Stimulated activated CD8-positive, alpha-beta memory T cell treated with anti-CD3 and anti-CD28 coated beads, Interleukin-15, amount 100 ng/mL, for 48 hours (primary cell): Measurements from ENCODE around the gene TTC28.
"Not testable (repeated sequence)": the region's sequence is repeated elsewhere in the genome, so short reads cannot be mapped to it uniquely, and the experiment has no call there.

ENCODE experiments used
- DNase-seq, 2 donors: peaks; one replicate each; pipeline ENCODE4 v3.0.0-alpha.2; 2020; ENCODE audit warnings: low read depth in 2 of 2

TTC28 gene

GRCh38 chr22:28231441-28231840 lies 448.2 kb downstream of the TTC28 start:
- no peak for DNase-seq

- no peak for DNase-seq
Observed at GRCh38 chr22:28230671-28231070, 449.0 kb downstream of the TTC28 start.

DNA sequence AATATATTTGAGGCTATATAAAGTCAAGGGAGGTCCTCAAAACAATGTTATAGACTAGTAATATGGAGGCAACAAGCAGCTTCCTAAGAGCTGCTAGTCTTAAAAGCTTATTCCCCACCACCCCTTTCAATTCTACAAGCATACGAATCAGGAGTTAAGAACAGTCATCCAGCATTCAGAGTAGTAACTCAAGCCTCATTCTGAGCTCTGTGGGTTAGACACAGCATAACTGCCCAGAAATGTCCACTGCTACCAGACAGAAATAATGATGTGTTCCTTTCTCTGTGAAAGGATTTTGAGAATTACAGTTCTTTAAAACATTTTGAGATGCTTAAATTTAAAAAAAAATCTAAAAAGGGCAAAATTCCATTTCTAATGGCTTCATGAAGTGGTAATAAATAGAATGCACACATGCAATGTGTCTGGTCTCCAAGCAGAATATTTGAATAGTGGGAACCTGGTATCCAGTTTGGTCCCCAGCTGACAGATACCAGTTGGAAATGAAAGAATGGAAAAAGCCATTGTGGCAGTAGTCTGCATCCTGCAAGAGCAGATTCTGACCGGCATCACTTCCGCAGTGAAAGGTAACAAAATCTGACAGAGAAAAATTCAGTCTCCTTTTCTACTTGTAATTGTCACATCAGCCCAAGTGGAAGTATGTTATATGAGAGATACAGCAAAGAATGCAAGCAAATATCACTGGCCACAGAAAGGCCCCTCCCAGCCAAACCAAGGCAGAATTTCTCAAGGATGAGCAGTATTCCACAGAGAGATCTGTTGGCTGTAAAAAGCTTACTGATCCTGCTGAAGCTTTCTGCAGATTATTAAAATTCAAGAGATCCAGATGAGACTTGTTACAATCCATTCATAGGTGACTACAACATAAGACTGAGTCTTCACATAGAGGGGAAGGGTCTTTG lies 449.8 kb downstream of the TTC28 start:
- no peak for DNase-seq

GRCh38 chr22:28223826-28224225 lies 455.8 kb downstream of the TTC28 start:
- no peak for DNase-seq

DNA sequence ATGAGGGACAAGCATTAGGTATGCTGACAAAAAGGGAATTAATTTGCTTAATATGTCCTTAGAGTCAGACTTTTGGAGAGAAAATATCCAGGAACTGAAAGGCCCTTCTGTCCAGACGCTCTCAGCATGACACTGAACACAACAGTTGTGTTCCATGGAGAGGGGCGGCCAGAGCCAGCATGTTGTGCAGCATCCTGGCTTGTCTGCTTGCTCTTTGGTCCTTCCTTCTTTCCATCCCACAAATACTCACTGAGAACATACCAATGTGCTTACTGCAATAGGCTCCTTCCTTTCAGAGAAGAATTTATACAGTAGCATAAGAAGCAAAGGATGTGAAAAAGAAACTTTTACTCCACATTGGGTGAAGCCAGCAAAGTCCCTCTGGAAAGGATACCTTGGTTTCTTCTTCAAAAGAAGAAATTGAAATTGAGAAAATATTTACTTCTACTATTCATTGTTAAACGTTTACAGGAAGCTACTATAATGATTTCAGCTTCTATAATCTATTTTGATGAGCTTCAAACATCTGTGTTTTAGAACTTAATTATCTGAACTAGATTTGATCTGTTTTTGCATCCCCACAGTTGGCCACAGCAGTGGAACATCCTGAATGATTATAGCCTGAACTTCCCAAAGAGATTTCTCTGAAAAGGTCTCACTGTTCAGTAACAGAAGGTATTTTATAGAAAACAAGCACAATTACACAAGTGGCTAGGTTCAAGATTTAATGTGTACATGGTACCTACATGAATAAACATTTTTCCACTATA lies 456.5 kb downstream of the TTC28 start:
- DNase-seq = no peak

GRCh38 chr22:28222571-28222970 lies 457.1 kb downstream of the TTC28 start:
- no peak for DNase-seq

DNA sequence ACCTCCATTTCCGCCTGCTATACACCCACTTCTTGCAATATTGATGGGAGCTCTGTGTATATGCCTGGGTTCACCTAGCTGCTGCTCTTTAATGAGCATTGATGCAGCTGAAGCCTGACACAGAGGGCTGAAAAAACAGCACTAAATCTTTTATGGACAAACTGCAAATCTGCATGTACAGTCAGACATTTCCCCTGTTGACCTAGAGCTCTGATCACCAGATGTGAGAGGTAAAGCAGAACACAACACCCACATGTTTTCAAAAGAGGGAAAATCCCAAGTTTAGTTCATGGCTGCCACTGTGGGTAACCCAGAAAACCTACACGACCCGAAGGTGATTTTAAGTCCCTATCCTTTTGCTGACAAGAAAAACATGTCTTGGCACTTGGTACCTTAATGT lies 457.6 kb downstream of the TTC28 start:
- DNase-seq = no peak

DNA sequence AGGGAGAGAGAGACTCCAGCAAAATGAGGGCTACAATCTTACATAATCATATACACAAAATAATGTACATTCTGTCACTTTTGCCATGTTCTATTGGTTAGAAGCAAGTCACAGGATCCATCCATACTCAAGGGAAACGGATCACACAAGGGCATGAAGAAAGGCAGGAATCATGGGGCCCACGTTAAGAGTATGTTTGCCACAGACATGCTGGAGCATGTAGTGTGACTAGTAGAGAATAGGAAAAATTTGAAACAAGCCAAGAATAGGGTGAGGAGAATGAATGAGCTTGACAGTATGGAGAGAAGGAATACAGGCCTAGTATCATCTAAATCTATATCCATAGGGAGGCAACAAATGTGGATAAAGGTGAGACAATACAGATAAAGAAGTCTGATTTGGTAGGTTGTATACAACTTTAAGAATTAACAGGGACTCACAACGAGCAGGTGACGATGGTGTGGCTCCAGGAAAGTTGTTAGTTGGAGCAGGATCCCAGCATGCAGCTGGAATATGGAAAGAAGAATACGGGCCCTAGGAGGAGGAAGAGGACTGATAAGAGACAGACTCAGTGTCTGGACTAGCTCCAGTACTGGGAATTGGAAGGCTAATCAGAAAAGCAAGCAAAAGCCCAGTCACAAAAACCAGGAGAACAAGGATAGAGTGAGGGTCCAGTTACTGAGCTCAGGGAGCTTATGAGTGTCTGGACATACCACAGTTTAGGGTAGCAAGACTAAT lies 458.8 kb downstream of the TTC28 start:
- DNase-seq = no peak

DNA sequence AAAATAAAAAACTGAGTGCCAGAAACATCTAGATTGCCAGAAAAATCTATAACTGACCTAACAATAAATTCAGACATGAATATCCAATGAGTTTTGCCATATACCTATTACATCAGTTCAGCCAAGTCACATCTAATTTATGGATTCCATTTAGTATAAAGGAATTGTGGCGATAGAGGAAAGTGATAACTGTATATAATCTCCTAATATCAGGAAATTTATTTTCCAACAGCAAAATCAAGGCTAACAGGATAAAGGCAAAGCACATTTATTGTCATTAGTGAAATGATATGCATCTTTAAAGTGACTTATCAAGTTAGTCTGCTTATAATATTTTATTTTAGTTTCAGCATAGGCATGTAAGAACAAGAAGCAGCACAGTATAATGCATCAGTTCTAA lies 462.4 kb downstream of the TTC28 start:
- DNase-seq = no peak

- not testable (repeated sequence) for DNase-seq
Observed at GRCh38 chr22:28214750-28215149, 464.9 kb downstream of the TTC28 start.

GRCh38 chr22:28209457-28209856 lies 470.2 kb downstream of the TTC28 start:
- DNase-seq = not testable (repeated sequence)

DNA sequence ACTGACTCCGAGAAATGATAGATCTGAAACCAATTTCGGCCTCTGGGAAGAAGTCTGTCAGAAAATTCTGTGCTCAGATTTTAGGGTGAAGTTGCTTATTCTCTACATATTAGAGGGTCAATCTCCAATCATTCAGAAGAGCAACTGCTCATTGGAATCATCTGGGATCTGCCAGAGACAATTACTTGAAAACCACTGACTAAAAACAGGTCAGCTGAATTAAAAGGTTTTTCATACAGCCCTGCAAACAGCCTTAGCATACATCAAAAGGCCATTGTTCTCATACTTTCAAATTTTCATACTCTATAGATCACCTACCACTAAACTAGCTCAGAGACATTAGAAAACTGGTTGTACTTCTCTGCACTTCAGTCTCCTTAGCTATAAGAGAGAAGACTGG lies 470.9 kb downstream of the TTC28 start:
- DNase-seq = no peak

GRCh38 chr22:28208036-28208435 lies 471.6 kb downstream of the TTC28 start:
- DNase-seq = no peak

DNA sequence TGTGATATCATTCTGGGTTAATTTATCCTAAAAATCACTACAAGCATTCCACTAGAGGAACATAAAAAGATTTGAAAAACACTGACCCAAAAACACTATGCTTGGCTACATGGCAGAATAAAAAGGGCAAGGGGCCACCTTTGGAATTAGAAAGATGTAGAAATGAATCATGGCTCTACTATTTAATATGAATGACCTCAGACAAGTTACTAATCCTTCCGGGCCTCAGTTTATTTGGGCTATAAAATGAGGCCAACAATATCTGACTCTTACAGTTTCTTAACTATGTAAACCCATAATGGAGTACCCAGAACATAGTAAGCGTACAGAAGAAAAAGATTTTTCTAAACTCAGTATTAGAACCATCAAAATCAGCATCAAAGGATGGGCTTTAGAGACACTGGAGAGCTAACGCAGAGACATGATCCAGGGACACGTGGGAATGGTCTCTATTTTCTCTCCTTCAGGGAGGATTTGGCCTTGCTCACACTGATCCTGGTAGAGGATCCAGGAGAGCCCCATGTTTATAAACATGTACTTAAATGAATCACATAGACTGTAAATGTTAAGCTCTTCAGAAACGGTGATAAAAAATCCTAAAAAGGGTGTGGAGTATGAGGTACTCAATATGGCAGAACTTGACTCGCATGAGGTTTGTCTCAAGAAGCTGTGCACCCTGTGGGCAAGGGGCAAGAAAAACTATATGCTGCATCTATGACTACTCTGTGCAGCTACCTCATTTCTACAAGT lies 472.2 kb downstream of the TTC28 start:
- DNase-seq = no peak

GRCh38 chr22:28205926-28206325 lies 473.7 kb downstream of the TTC28 start:
- DNase-seq = no peak

GRCh38 chr22:28204382-28204781 lies 475.3 kb downstream of the TTC28 start:
- DNase-seq = no peak

DNA sequence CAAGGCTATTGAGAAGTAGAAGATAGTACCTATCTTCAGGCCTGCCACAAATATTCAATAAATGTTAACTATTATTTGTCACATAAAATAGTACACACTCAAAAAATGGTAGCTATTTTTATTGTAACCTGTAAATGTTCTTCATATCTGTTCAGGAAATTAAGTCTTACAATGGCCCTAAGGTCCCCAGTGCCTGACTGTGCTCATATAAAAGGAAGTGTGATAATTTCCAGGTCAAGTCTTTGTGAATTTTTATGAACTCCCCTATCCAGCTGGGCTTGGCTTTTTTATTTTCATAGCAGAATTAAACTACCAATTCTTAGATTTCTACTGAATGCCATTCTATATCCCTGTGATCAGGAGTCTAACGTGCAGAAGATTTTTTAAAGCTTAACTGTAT lies 476.4 kb downstream of the TTC28 start:
- DNase-seq = no peak

DNA sequence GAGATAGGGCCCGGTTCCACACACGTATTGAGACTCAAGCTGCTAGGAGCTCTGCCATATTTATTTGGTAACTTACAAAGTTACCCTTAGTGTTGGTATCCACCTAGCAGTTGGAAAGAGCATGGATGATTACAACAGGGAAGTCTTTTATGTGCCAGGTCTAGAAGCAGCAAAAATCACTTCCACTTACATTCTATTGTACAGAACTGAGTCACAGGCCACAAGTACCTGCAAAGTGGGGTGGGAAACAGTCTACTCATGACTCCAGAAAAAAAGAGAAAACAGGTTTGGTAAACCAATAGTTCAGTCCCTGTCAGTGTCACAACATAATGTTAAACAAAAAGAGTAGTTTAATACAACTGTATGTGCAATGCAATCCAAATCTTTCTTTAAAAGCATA lies 480.9 kb downstream of the TTC28 start:
- DNase-seq = no peak

GRCh38 chr22:28191571-28191970 lies 488.1 kb downstream of the TTC28 start:
- not testable (repeated sequence) for DNase-seq

- no peak for DNase-seq
Observed at GRCh38 chr22:28188178-28188879, 491.3 kb downstream of the TTC28 start.

GRCh38 chr22:28187612-28188011 lies 492.0 kb downstream of the TTC28 start:
- no peak for DNase-seq
